ENCODE data around the gene HDLBP. TPM values are rescaled to one million over a fixed set of nuclear protein-coding genes. Genes with fewer than 3 reads are reported as not detected.

HDLBP gene
- total RNA-seq, 1 donor from 2014 or later, result 922 TPM

- FAIRE-seq, result no peak
- H3K9me3 Mint-ChIP-seq (ENCODE audit: unreplicated experiment), result no peaks in the 10 kb centered on the region
These were observed 86.5 kb downstream of the HDLBP start for GRCh38 chr2:241228860-241229516.

GRCh38 chr2:241228081-241228859, 87.2 kb downstream of the HDLBP start:
- FAIRE-seq (no peak), DNase-seq (ENCODE audit: low read depth) (no peak)
- Histone ChIP-seq H3K27ac (ENCODE audit: low read depth, low read length) (no peak overlapping the region), H3K4me1 (ENCODE audit: insufficient read depth, low read length) (peaks cover 17% of the 10 kb centered on the region), H2AFZ (ENCODE audit: low read depth, low read length) (no peak overlapping the region), H3K9me3 (ENCODE audit: insufficient read depth, low read depth, low read length) (no peaks in the 10 kb centered on the region), H3K9ac (ENCODE audit: low read length) (no peak overlapping the region), H4K20me1 (ENCODE audit: insufficient read depth, low read length) (peaks cover 96% of the 10 kb centered on the region), H3K4me3 (ENCODE audit: insufficient read depth, low read depth, low read length) (no peak overlapping the region), H3K36me3 (ENCODE audit: insufficient read depth, low read length) (peaks cover 60% of the 10 kb centered on the region), H3K4me2 (ENCODE audit: low read length) (no peak overlapping the region), H3K79me2 (ENCODE audit: insufficient read depth, low read length) (peaks cover 5% of the 10 kb centered on the region), H3K27me3 (ENCODE audit: insufficient read depth, low read length) (no peaks in the 10 kb centered on the region)
- peak overlapping the region; percentile 56 for H3K27ac Mint-ChIP-seq (ENCODE audit: unreplicated experiment)
- H3K36me3 Mint-ChIP-seq (ENCODE audit: low read depth, unreplicated experiment), result peaks cover 29% of the 10 kb centered on the region
- TF ChIP-seq EZH2 (IDR thresholded peaks at IDR 0.05; ENCODE audit: insufficient read depth, low read length) (no peak), CTCF (IDR thresholded peaks at IDR 0.05; ENCODE audit: insufficient read depth, low read depth, low read length) (no peak)
- H3K27me3 Mint-ChIP-seq (ENCODE audit: low read depth, unreplicated experiment), result no peaks in the 10 kb centered on the region
- no peak overlapping the region for H3K4me3 Mint-ChIP-seq (ENCODE audit: unreplicated experiment)
- H3K9me3 Mint-ChIP-seq (ENCODE audit: unreplicated experiment), result no peaks in the 10 kb centered on the region
- H3K4me1 Mint-ChIP-seq (ENCODE audit: low read depth, unreplicated experiment), result peaks cover 16% of the 10 kb centered on the region

More at GRCh38 chr2:241228860-241229516, 86.5 kb downstream of the HDLBP start:
- Histone ChIP-seq H3K4me1 (ENCODE audit: insufficient read depth, low read length) (peaks cover 11% of the 10 kb centered on the region), H3K36me3 (ENCODE audit: insufficient read depth, low read length) (peaks cover 67% of the 10 kb centered on the region), H3K79me2 (ENCODE audit: insufficient read depth, low read length) (peaks cover 10% of the 10 kb centered on the region), H2AFZ (ENCODE audit: low read depth, low read length) (no peak overlapping the region), H3K9me3 (ENCODE audit: insufficient read depth, low read depth, low read length) (no peaks in the 10 kb centered on the region), H3K4me2 (ENCODE audit: low read length) (no peak overlapping the region), H3K27me3 (ENCODE audit: insufficient read depth, low read length) (no peaks in the 10 kb centered on the region), H3K27ac (ENCODE audit: low read depth, low read length) (no peak overlapping the region), H3K9ac (ENCODE audit: low read length) (no peak overlapping the region), H4K20me1 (ENCODE audit: insufficient read depth, low read length) (peaks cover 96% of the 10 kb centered on the region), H3K4me3 (ENCODE audit: insufficient read depth, low read depth, low read length) (no peak overlapping the region)
- peaks cover 36% of the 10 kb centered on the region for H3K36me3 Mint-ChIP-seq (ENCODE audit: low read depth, unreplicated experiment)
- H3K4me1 Mint-ChIP-seq (ENCODE audit: low read depth, unreplicated experiment), result peaks cover 15% of the 10 kb centered on the region
- no peak for TF ChIP-seq CTCF (IDR thresholded peaks at IDR 0.05; ENCODE audit: insufficient read depth, low read depth, low read length)
- TF ChIP-seq EZH2 (IDR thresholded peaks at IDR 0.05; ENCODE audit: insufficient read depth, low read length), result no peak
- no peak for DNase-seq (ENCODE audit: low read depth)
- no peaks in the 10 kb centered on the region for H3K27me3 Mint-ChIP-seq (ENCODE audit: low read depth, unreplicated experiment)
- no peak overlapping the region for H3K4me3 Mint-ChIP-seq (ENCODE audit: unreplicated experiment)
- peak overlapping the region; percentile 63 for H3K27ac Mint-ChIP-seq (ENCODE audit: unreplicated experiment)

Data from astrocyte (in vitro differentiated cells and primary cell).